ENCODE measurements around the gene GALC. TPM values are rescaled to one million over a fixed set of nuclear protein-coding genes. Genes with fewer than 3 reads are reported as not detected.
A peak's percentile ranks its signal among the peaks of the same experiment; 100 is the strongest.

The GALC gene
- total RNA-seq, 4 donors from 2014 or later = 30.9 to 68.5 (median 43.3) TPM

DNA sequence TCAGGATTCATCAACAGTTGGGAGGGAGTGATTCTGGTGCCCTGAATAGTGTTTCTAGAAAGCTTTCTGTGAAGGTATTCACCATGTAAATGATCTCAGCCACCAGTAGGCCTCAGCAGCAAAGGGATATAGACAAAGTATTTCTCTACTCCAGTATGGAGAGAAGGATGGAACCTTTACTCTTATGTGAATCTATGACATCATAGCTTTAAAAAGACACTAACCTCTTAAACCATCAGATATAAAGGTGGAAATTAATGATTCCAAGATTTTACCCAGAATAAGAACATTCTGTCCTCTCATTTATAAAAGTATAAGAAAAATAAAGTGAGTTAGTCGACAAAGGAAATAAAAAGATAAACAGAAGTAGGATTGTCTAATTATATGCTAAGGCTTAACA lies 16.5 kb upstream of the GALC start:
- H3K4me1 ChIP-seq = no peaks in the 10 kb centered on the region
- H3K27me3 ChIP-seq = no peaks in the 10 kb centered on the region
- H3K9me3 ChIP-seq = no peaks in the 10 kb centered on the region
- H3K27ac ChIP-seq = no peak overlapping the region
- intact Hi-C loops (cut with DNase I) = no loop called here
- TF ChIP-seq, protein P1, sequence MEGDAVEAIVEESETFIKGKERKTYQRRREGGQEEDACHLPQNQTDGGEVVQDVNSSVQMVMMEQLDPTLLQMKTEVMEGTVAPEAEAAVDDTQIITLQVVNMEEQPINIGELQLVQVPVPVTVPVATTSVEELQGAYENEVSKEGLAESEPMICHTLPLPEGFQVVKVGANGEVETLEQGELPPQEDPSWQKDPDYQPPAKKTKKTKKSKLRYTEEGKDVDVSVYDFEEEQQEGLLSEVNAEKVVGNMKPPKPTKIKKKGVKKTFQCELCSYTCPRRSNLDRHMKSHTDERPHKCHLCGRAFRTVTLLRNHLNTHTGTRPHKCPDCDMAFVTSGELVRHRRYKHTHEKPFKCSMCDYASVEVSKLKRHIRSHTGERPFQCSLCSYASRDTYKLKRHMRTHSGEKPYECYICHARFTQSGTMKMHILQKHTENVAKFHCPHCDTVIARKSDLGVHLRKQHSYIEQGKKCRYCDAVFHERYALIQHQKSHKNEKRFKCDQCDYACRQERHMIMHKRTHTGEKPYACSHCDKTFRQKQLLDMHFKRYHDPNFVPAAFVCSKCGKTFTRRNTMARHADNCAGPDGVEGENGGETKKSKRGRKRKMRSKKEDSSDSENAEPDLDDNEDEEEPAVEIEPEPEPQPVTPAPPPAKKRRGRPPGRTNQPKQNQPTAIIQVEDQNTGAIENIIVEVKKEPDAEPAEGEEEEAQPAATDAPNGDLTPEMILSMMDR (IDR thresholded peaks at IDR 0.05) = no peak
- no peak for TF ChIP-seq POLR2A (IDR thresholded peaks at IDR 0.05)
- no peaks in the 10 kb centered on the region for H3K36me3 ChIP-seq
- H3K4me3 ChIP-seq (replicated peaks in 1 of 3) = no peak overlapping the region
- no peak for DNase-seq
- WGBS, 2 donors = 78 to 86% methylated on average over 1 of the region's 1 CpG

DNA sequence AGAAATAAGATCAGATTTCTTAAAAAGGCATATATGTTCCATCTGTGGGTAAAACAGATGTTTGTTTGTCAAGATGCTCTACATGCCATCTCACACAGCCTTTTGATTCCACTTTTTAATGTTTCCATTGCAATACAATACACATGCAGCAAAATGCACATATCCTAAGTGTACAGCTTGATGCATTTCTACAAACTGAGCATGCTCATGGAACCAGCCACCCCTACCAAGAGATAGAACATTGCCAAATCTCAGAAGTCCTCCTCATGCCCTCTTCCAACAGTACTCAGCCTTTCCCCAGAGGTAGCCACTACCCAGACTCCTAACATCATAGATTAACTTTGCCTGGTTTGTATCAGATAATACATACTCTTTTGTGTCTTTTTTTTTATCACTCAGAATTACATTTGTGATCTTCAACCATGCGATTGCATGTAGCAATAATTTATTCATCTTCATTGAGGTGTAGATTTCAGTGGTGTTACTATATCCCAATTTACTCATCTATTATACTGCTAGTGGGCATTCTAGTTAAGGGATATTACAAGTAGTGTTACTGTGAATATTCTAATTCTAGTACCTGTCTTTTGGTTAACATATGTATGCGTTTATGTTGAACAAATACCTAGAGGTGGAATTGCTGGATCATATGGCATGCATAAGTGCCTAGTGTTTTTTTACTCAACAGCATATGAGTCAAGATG lies 15.2 kb upstream of the GALC start:
- Histone ChIP-seq H3K36me3 (no peaks in the 10 kb centered on the region), H3K27ac (no peak overlapping the region), H3K4me3 (replicated peaks in 1 of 3) (no peak overlapping the region), H3K4me1 (no peaks in the 10 kb centered on the region), H3K9me3 (no peaks in the 10 kb centered on the region), H3K27me3 (no peaks in the 10 kb centered on the region)
- DNase-seq = no peak
- 86 to 88% methylated on average over 2 of the region's 2 CpGs for whole genome bisulfite sequencing, 2 donors
- TF ChIP-seq, protein P1 (IDR thresholded peaks at IDR 0.05) = no peak
- TF ChIP-seq POLR2A (IDR thresholded peaks at IDR 0.05) = no peak
- intact Hi-C loops (cut with DNase I) = no loop called here

DNA sequence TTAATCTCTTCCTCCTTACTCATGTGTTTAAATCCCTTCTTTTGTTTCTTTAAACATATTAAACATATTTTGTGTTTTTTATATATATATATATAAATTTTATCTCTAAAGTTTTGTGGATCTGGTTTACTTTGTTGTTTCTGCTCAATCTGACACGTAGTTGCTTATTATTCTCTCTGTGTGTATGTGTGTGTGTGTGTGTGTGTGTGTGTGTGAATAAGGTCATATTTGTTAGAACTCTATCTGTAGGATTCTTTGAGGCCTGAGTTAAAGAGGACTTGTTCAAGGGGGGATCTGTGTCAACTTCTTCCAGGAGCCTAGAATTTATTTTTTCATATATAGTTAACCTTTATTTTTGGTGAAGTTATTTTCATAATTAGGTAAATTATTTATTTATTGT lies 14.6 kb upstream of the GALC start:
- WGBS, 2 donors = 61 to 65% methylated on average over 1 of the region's 1 CpG
- no peaks in the 10 kb centered on the region for H3K27me3 ChIP-seq
- TF ChIP-seq POLR2A (IDR thresholded peaks at IDR 0.05) = no peak
- TF ChIP-seq, protein P1 (IDR thresholded peaks at IDR 0.05) = no peak
- no peak overlapping the region for H3K27ac ChIP-seq
- DNase-seq = no peak
- intact Hi-C loops (cut with DNase I) = no loop called here
- no peaks in the 10 kb centered on the region for H3K9me3 ChIP-seq
- no peaks in the 10 kb centered on the region for H3K4me1 ChIP-seq
- H3K36me3 ChIP-seq = no peaks in the 10 kb centered on the region
- no peak overlapping the region for H3K4me3 ChIP-seq (replicated peaks in 1 of 3)

DNA sequence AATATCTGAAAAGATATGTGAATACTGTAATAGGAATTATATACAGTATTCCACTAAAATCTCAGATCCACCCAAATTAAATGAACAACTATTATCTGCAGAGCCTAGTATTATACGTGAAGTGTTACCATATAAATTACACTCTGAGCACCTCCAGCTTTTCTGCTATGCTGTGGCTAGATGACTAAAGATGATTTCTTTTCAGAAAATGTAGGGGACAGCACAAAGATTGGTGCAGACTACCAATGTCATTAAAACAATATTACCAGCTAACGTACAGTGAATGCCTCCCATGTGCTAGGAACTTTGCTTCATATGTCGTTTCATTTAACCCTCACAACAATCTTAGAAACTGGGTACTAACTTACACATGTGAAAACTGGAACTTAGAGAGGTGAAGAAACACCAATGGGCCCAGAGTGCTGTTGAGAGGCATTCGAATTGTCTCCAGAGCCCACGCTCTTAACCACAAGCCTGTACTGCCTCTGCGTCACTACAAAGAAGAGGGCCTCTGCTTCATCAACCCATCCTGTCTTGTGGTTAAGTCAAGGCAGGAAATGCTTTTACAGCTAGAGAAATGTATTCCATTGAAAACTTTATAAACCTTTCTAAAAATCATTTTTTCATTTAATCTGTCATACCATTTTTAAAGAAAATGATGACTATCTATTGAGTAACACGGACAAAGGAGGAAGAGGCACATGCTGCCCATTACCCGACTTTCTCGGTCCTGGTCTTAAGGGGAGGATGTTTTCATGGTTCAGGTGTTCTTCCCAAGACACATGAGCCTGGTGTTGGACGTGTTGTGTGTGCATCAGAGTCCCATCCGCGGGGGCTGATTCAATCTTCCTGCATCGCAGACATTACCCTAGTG lies 13.2 kb upstream of the GALC start:
- Histone ChIP-seq H3K27ac (no peak overlapping the region), H3K4me1 (no peaks in the 10 kb centered on the region), H3K9me3 (no peaks in the 10 kb centered on the region), H3K36me3 (no peaks in the 10 kb centered on the region), H3K27me3 (no peaks in the 10 kb centered on the region), H3K4me3 (replicated peaks in 1 of 3) (no peak overlapping the region)
- TF ChIP-seq POLR2A (IDR thresholded peaks at IDR 0.05) = no peak
- TF ChIP-seq, protein P1 (IDR thresholded peaks at IDR 0.05) = no peak
- no peak for DNase-seq
- WGBS, 2 donors = 83 to 86% methylated on average over 13 of the region's 13 CpGs
- intact Hi-C loops (cut with DNase I) = no loop called here

DNA sequence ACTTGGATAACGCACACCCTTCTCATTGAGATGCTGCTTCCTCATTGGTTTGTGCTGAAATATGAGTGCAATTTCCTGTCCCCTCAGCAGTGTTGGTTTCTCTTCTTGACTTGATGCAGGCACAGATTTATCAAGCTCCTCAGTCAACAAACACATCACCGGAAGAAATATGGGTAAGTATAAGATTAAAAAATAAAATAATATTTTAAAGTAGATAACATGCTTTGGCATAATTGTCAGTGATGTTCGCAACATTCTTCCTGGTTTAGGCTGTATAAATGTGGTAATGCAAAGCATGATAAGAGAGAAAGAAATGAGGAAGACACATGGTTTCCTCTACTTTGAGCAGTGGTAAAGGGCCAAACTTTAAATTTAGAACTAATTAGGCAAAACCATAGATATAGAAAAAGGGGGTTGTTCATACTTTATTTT lies 12.1 kb upstream of the GALC start, which contains the start of gene GPR65:
Gene GPR65, plus strand, starts transcription at position 86 of the 432 bp plus-strand sequence. CDS start 5,713 bp downstream, outside the sequence.
- H3K4me1 ChIP-seq = no peaks in the 10 kb centered on the region
- intact Hi-C loops (cut with DNase I) = no loop called here
- no peaks in the 10 kb centered on the region for H3K36me3 ChIP-seq
- WGBS, 2 donors = 67 to 70% methylated on average over 3 of the region's 3 CpGs
- no peak for DNase-seq
- TF ChIP-seq, protein P1 (IDR thresholded peaks at IDR 0.05) = no peak
- no peak for TF ChIP-seq POLR2A (IDR thresholded peaks at IDR 0.05)
- no peaks in the 10 kb centered on the region for H3K9me3 ChIP-seq
- peak within 1 kb of the TSS in 1 of 3 donors; percentile 26 for H3K27ac ChIP-seq
- H3K27me3 ChIP-seq = no peaks in the 10 kb centered on the region
- H3K4me3 ChIP-seq (replicated peaks in 1 of 3) = no peak within 1 kb of the TSS

Measured in thyroid gland (tissue), 4 donors.